SH-SY5Y (cell line): ENCODE results near the gene ATP10B.

Experiments
- GATA2 ChIP-seq: IDR thresholded peaks from 2 replicates; pipeline ENCODE4 v1.6.1; 2011; ENCODE audit warnings: mild to moderate bottlenecking, low read depth, low read length
- GATA3 ChIP-seq: IDR thresholded peaks from 2 replicates; pipeline ENCODE4 v1.6.1; 2011; ENCODE audit warnings: low read depth, mild to moderate bottlenecking, low read length, moderate library complexity

DNA sequence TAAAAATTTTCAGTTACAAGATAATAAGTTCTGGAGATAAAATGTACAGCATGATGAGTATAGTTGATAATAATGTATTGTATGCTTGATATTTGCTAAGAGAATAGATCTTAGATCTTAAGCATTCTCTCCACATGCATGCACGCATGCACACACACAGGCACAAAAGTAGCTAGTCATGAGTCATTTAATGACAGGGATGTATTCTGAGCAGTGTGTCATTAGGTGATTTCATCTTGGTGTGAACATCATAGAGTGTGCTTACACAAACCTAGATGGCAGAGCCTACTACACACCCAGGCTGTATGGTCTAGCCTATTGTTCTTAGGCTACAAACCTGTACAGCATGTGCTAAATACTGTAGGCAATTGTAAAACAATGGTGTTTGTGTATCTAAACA lies 306.2 kb downstream of the ATP10B start:
- TF ChIP-seq GATA2 (no peak), GATA3 (no peak)
